Fibroblast of the aortic adventitia (primary cell): Measurements from ENCODE around the gene DOCK10. TPM values are rescaled to one million over a fixed set of nuclear protein-coding genes. Genes with fewer than 3 reads are reported as not detected.

Source experiments
- DNase-seq: peaks from one replicate; pipeline ENCODE4 v3.0.0-alpha.2; 2010; ENCODE audit warnings: low read depth
- H3K4me3 ChIP-seq: 2 replicates; pipeline ENCODE4 v1.5.1; 2011; ENCODE audit warnings: low read depth, mild to moderate bottlenecking, control low read depth, low read length, moderate library complexity
- total RNA-seq: library from RNA; depleted of rRNA; stranded (reverse); fragments of >200 nt; gene quantifications from 2 replicates; pipeline ENCODE4 v1.2.3, GENCODE V29; 2012; ENCODE audit warnings: low replicate concordance
- TF ChIP-seq, protein P1 (sequence below): IDR thresholded peaks from 2 replicates; pipeline ENCODE4 v1.5.1; 2011; ENCODE audit warnings: mild to moderate bottlenecking, low read length, control low read depth, inconsistent platforms; ENCODE audit not compliant: insufficient read depth

DOCK10 gene
- total RNA-seq, 1 donor: 66.2 TPM

DNA sequence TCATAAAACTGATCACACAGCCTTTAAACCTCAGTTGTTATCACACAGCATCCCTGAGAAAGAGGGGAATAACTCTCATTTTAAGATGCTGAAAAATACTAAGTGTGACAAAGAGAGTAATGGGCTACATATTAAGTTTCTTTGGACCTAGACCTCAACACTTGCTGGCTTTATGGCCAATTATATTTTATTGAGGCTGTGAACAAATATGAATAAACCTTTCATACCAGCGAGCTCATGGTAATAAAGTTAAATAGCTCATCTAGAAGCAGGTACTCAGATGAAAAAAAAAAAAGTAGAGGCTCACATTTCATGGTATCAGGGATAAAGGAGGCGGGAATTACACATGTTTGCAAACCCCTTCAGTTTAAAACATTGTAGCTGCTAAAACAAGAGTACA lies 75.7 kb downstream of the DOCK10 start:
- DNase-seq: no peak
- TF ChIP-seq, protein P1, sequence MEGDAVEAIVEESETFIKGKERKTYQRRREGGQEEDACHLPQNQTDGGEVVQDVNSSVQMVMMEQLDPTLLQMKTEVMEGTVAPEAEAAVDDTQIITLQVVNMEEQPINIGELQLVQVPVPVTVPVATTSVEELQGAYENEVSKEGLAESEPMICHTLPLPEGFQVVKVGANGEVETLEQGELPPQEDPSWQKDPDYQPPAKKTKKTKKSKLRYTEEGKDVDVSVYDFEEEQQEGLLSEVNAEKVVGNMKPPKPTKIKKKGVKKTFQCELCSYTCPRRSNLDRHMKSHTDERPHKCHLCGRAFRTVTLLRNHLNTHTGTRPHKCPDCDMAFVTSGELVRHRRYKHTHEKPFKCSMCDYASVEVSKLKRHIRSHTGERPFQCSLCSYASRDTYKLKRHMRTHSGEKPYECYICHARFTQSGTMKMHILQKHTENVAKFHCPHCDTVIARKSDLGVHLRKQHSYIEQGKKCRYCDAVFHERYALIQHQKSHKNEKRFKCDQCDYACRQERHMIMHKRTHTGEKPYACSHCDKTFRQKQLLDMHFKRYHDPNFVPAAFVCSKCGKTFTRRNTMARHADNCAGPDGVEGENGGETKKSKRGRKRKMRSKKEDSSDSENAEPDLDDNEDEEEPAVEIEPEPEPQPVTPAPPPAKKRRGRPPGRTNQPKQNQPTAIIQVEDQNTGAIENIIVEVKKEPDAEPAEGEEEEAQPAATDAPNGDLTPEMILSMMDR: no peak
- H3K4me3 ChIP-seq: no peak overlapping the region

DNA sequence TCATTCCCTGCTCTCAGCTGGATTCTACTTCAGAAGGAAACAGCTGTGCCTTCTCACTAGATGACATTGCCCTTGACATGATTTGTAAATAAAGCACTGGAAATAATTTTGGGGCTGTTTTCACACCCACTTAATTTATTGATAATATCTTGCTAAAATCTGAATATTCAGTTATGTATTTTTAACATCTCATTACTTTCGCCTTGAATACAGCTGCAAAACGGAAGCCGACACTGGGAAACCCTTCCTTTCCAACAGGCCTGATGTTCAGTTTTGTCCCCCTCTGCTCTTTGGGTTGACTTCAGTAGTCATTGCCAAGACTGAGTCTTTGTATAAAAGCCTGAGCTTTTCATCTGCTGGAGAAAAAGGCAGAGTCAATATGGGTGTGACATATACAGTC lies 82.7 kb downstream of the DOCK10 start:
- DNase-seq: no peak
- TF ChIP-seq, protein P1: no peak
- H3K4me3 ChIP-seq: no peak overlapping the region

DNA sequence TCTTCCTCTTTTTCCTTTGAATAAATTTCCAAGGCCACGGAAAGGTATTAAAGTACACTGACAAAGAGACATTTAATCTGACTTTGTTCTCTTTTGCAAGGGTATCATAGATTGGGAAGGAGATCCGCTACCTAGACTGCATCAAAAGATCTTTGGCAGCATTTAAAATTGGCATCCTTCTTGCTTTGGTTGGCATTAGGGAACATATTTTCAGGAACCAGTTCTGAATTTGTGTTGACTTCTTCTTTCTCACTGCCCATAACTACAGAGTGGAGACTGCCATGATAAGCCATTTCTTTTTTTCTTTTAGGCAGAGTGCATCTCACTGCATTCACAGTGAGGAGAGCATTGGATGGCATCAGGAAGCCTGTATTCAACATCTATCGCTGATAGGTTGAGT lies 83.4 kb downstream of the DOCK10 start:
- H3K4me3 ChIP-seq: no peak overlapping the region
- DNase-seq: peak; percentile 61
- TF ChIP-seq, protein P1: no peak

DNA sequence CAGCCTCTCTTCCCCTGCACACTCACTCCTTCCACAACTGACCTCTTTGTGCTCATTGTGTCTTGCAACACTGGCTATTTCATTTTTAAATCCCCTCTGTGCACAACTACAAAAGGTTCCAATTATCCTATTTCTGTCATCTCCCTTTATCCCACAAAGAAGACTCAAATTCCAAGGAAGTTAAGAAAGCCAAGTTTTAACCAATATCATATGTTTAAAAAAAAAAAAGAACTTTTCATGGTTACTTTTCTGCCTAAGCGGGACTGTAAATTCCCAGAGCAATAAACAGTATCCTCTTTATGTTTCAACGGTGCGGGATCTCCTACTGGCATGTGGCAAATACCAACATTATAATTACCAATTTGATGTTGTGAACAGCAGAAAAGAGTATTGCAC lies 83.8 kb downstream of the DOCK10 start:
- peak; percentile 84 for DNase-seq
- TF ChIP-seq, protein P1: no peak

DNA sequence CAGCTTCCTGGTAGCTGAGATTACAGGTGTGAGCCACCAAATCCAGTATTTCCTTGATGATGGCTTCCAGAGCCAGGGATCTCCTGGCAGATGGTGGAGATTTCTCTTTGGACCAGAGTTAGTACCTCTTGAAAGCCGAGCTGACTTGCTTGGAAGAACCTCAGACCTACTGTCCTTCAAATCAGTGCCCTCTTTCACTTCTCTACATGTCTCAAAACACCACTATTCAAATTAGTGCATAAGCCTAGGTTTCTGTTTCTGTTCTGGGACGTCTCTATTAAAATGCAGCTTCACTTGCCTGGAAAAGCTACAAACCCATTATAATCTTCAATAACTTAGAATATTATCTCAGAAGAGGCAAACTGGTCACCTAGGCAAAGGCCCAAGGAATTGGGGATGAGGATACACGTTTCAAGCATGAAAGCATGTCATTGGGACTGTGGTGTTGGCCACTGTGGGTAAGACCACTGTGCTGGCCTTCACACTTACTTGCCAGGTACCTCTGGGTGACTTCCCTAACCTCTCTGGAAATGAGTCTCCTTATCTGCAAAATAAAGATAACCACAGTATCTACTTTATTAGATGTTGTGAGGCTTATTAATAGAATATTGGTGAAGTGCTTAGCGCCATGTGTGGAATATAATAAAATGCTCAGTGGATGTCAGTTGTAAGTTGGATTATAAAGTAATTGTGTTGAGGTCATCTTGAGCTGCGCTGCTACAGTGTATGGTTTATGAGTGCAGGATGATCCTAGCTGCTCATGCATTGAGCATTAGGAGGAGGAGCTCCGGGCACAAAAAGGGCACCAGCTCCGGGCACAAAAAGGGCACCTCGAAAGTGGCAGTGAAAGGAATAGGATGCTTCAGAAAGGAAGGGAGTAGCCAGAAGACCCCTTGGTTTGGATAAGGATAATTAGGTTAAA lies 84.5 kb downstream of the DOCK10 start:
- DNase-seq: no peak
- TF ChIP-seq, protein P1: no peak
- H3K4me3 ChIP-seq: no peak overlapping the region

More for the DNA sequence above, 83.8 kb downstream of the DOCK10 start:
- H3K4me3 ChIP-seq: no peak overlapping the region

DNA sequence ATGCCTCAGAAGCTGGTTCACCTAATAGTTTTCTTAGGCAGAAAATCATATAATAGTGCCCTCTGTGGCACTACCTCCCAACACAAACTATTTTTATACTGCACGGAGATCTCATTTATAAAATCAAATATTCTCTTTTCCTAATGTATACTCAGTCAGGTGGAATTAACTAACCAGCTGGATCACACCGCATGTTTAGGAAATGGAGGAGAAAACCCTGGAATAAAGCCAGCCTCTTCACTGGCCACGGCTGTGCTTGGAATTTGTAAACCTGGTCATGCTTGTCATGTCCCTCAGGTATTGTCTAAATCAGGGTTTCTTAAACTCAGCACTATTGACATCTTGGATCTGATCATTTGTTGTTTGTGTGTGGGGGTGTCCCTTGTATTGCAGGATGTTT lies 85.6 kb downstream of the DOCK10 start:
- TF ChIP-seq, protein P1: no peak
- DNase-seq: no peak
- no peak overlapping the region for H3K4me3 ChIP-seq
